Keratinocyte (primary cell): Measurements from ENCODE around the gene SLC12A3. TPM values are rescaled to one million over a fixed set of nuclear protein-coding genes. Genes with fewer than 3 reads are reported as not detected.

Experiments used
- DNase-seq: peaks from one replicate; pipeline ENCODE4 v3.0.0-alpha.2; 2011; ENCODE audit warnings: low read depth, missing footprints, low spot score
- FAIRE-seq: peaks from 2 replicates; lab custom pipeline; 2011; peaks lifted over from hg19 to GRCh38; lab: Jason Lieb, UNC
- H2AFZ ChIP-seq: 2 replicates; pipeline ENCODE4 v1.6.0; 2012; ENCODE audit warnings: low read length, control low read depth, inconsistent platforms; ENCODE audit not compliant: control insufficient read depth
- H3K27ac ChIP-seq: 2 replicates; pipeline ENCODE4 v1.5.1; 2011; ENCODE audit warnings: low read length; ENCODE audit not compliant: control insufficient read depth, insufficient read depth
- H3K27me3 ChIP-seq: 3 replicates; pipeline ENCODE4 v1.6.0; 2011; ENCODE audit warnings: low read length; ENCODE audit not compliant: control insufficient read depth, insufficient read depth; ENCODE audit errors: extremely low read depth
- H3K36me3 ChIP-seq, 2 experiments: 2 replicates in 1 of 2; 3 replicates in 1 of 2; pipeline ENCODE4 v1.5.1; 2011; ENCODE audit warnings: low read length in 2 of 2, mild to moderate bottlenecking in 1 of 2; ENCODE audit not compliant: control insufficient read depth in 2 of 2, insufficient read depth in 2 of 2; ENCODE audit errors: extremely low read depth in 1 of 2
- H3K4me1 ChIP-seq: 3 replicates; pipeline ENCODE4 v1.5.1; 2011; ENCODE audit warnings: low read length; ENCODE audit not compliant: control insufficient read depth, insufficient read depth; ENCODE audit errors: extremely low read depth
- H3K4me2 ChIP-seq: 3 replicates; pipeline ENCODE4 v1.6.0; 2011; ENCODE audit warnings: low read depth, low read length; ENCODE audit not compliant: control insufficient read depth, insufficient read depth; ENCODE audit errors: extremely low read depth
- H3K4me3 ChIP-seq, 3 experiments: fragments of 200-600 bp in 1 of 3; sonication (generic) in 1 of 3; 2 replicates in 2 of 3; 3 replicates in 1 of 3; pipeline ENCODE4 v1.5.1; 2011 to 2016; ENCODE audit warnings: low read length in 3 of 3, mild to moderate bottlenecking in 3 of 3, control low read depth in 2 of 3, inconsistent platforms in 1 of 3, low read depth in 1 of 3, mixed read lengths in 1 of 3, mixed run types in 1 of 3, moderate library complexity in 1 of 3; ENCODE audit not compliant: control insufficient read depth in 2 of 3, insufficient read depth in 2 of 3; ENCODE audit errors: extremely low read depth in 1 of 3
- H3K79me2 ChIP-seq: 2 replicates; pipeline ENCODE4 v1.6.0; 2012; ENCODE audit warnings: low read length; ENCODE audit not compliant: control insufficient read depth, insufficient read depth
- H3K9ac ChIP-seq: 3 replicates; pipeline ENCODE4 v1.6.0; 2011; ENCODE audit warnings: low read length; ENCODE audit not compliant: control insufficient read depth, insufficient read depth; ENCODE audit errors: extremely low read depth
- H3K9me1 ChIP-seq: 3 replicates; pipeline ENCODE4 v1.6.0; 2011; ENCODE audit warnings: low read length; ENCODE audit not compliant: control insufficient read depth, insufficient read depth; ENCODE audit errors: extremely low read depth
- H3K9me3 ChIP-seq: 2 replicates; pipeline ENCODE4 v1.5.1; 2012; ENCODE audit warnings: low read depth, low read length; ENCODE audit not compliant: control insufficient read depth
- H4K20me1 ChIP-seq: 3 replicates; pipeline ENCODE4 v1.6.0; 2011; ENCODE audit warnings: low read length; ENCODE audit not compliant: control insufficient read depth, insufficient read depth; ENCODE audit errors: extremely low read depth
- EZH2 ChIP-seq: IDR thresholded peaks from one replicate; pipeline ENCODE4 v1.6.1; 2012; ENCODE audit warnings: inconsistent platforms, mild to moderate bottlenecking, low read length, moderate library complexity
- dilution Hi-C: fragments of 300-500 bp; cut with MboI; formaldehyde crosslinking; loops from one replicate; pipeline ENCODE4 v1.7.0; 2020; ENCODE audit warnings: low sequenced_read_pairs; ENCODE audit not compliant: extremely low pct_ligation_motif_present
- polyA plus RNA-seq, 5 experiments: library from polyadenylated mRNA; depleted of rRNA in 3 of 5; stranded (reverse) in 3 of 5; stranded (forward) in 1 of 5; unstranded in 1 of 5; fragments of >200 nt; gene quantifications; 1 replicate in 1 of 5; 2 replicates in 3 of 5; 3 replicates in 1 of 5; pipeline versions ENCODE4 v1.2.1 to v1.2.3, GENCODE V29; 2011 to 2012; ENCODE audit warnings: missing spikeins in 2 of 5, low read depth in 1 of 5, low replicate concordance in 1 of 5
- TF ChIP-seq, protein P1 (sequence below), 3 experiments: IDR thresholded peaks in 1 of 3; conservative IDR thresholded peaks in 1 of 3; optimal IDR thresholded peaks in 1 of 3; 2 replicates in 2 of 3; 3 replicates in 1 of 3; pipeline versions ENCODE3 to v1.5.1; 2011; ENCODE audit warnings: low read length in 3 of 3, mild to moderate bottlenecking in 3 of 3, moderate library complexity in 2 of 3, control low read depth in 1 of 3, inconsistent platforms in 1 of 3; ENCODE audit not compliant: insufficient read depth in 2 of 3; ENCODE audit errors: extremely low read depth in 1 of 3

The SLC12A3 gene
- polyA plus RNA-seq, 1 donor (not counting 4 experiments of a cell fraction or from before 2014, with no cell fraction given), result not detected

DNA sequence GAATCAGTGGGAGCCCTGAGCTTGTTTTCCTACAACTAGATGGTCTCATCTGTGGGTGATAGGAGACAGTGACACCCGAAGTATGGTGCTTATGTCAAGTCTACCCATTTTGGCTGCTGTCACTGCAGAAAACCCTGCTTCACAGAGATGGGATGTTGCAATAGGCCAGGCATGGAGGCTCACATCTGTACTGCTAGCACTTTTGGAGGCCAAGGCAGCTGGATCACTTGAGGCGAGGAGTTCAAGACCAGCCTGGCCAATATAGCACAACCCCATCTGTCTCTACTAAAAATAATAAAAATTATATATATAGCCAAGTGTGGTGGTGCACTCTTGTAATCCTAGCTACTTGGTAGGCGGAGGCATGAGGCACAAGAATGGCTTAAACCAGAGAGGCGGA lies 64.6 kb downstream of the SLC12A3 start:
- TF ChIP-seq, protein P1, sequence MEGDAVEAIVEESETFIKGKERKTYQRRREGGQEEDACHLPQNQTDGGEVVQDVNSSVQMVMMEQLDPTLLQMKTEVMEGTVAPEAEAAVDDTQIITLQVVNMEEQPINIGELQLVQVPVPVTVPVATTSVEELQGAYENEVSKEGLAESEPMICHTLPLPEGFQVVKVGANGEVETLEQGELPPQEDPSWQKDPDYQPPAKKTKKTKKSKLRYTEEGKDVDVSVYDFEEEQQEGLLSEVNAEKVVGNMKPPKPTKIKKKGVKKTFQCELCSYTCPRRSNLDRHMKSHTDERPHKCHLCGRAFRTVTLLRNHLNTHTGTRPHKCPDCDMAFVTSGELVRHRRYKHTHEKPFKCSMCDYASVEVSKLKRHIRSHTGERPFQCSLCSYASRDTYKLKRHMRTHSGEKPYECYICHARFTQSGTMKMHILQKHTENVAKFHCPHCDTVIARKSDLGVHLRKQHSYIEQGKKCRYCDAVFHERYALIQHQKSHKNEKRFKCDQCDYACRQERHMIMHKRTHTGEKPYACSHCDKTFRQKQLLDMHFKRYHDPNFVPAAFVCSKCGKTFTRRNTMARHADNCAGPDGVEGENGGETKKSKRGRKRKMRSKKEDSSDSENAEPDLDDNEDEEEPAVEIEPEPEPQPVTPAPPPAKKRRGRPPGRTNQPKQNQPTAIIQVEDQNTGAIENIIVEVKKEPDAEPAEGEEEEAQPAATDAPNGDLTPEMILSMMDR (optimal IDR thresholded peaks at IDR 0.05 in 1 of 3, IDR thresholded peaks at IDR 0.05 in 1 of 3, conservative IDR thresholded peaks at IDR 0.05 in 1 of 3; ENCODE audit: extremely low read depth in 1 of 3, insufficient read depth in 2 of 3, low read length in 3 of 3), result no peak
- TF ChIP-seq EZH2, result no peak
- Histone ChIP-seq H3K79me2 (peaks cover 25% of the 10 kb centered on the region), H3K27me3 (no peaks in the 10 kb centered on the region), H3K4me2 (no peak overlapping the region), H3K9me1 (no peaks in the 10 kb centered on the region), H3K4me3 (no peak overlapping the region), H2AFZ (no peak overlapping the region), H3K9ac (no peak overlapping the region), H3K27ac (no peak overlapping the region), H4K20me1 (peaks cover 16% of the 10 kb centered on the region), H3K4me1 (peaks cover 11% of the 10 kb centered on the region), H3K9me3 (no peaks in the 10 kb centered on the region), H3K36me3 (peaks cover 0 to 5% of the 10 kb centered on the region in 2 experiments)
- FAIRE-seq (no peak), DNase-seq (no peak)
- dilution Hi-C loops, result no loop called here

DNA sequence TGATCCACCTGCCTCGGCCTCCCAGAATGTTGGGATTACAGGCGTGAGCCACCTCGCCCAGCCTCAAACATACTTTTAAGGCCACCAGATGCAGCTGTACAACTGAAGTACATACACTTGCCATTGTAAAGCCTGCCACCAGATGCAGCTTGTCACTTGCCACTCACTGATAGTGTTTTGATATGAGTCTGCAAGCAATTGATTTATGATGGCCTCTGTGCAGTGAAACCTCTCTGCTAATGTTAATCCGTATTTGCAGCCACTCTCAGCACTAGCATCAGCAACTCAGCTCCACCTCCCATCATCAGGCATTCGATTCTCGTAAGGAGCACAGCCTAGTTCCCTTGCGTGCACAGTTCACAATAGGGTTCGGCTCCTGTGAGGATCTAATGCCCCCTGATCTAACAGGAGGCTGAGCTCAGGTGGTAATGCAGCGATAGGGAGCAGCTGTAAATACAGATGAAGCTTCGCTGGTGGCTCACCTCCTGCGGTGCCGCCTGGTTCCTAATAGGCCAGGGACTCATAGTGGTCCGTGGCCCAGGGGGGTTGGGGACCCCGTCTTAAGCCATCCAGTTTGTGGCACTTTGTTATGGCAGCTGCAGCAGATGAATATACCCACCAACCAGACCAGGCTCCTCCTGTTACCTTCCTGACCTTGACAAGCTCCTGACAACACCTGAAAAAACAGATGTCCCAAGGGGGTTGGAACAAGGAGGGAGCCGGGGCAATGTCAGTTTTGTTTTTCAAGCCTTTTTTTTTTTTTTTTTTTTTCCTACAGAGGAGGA lies 65.7 kb downstream of the SLC12A3 start:
- no peak for TF ChIP-seq EZH2
- TF ChIP-seq, protein P1 (optimal IDR thresholded peaks at IDR 0.05 in 1 of 3, IDR thresholded peaks at IDR 0.05 in 1 of 3, conservative IDR thresholded peaks at IDR 0.05 in 1 of 3; ENCODE audit: extremely low read depth in 1 of 3, insufficient read depth in 2 of 3, low read length in 3 of 3), result no peak
- Histone ChIP-seq H3K9me1 (no peaks in the 10 kb centered on the region), H3K4me3 (no peak overlapping the region), H3K9me3 (no peaks in the 10 kb centered on the region), H3K79me2 (peaks cover 33% of the 10 kb centered on the region), H3K9ac (no peak overlapping the region), H3K36me3 (peaks cover 4 to 12% of the 10 kb centered on the region in 2 experiments), H3K4me2 (peak overlapping the region; percentile 65), H3K27me3 (no peaks in the 10 kb centered on the region), H2AFZ (no peak overlapping the region), H4K20me1 (peaks cover 20% of the 10 kb centered on the region), H3K4me1 (peaks cover 21% of the 10 kb centered on the region), H3K27ac (peak overlapping the region; percentile 91)
- DNase-seq (no peak), FAIRE-seq (no peak)
- dilution Hi-C loops, result no loop called here
